SKM-1 treated with dmso at 0.1 percent for 144 hours (cell line): ENCODE measurements around the gene ABHD17B.
"Not testable (repeated sequence)": the region's sequence is repeated elsewhere in the genome, so short reads cannot be mapped to it uniquely, and the experiment has no call there.

ENCODE experiments used
- DNase-seq: peaks from one replicate; lab custom pipeline; 2025; ENCODE audit not compliant: unreplicated experiment; lab: John Stamatoyannopoulos, UW

The ABHD17B gene

GRCh38 chr9:71911061-71911907 lies at the start of gene ABHD17B, which contains the start of gene C9orf85:
ABHD17B (minus strand) TSS chr9:71911193; CDS start chr9:71875080, 36,113 bp downstream.
C9orf85 (plus strand) TSS chr9:71911639; CDS start chr9:71911735, 96 bp downstream.
- peak; percentile 94 for DNase-seq

- DNase-seq: no peak
Measured at GRCh38 chr9:71955300-71955915, 44.4 kb upstream of the ABHD17B start.

DNA sequence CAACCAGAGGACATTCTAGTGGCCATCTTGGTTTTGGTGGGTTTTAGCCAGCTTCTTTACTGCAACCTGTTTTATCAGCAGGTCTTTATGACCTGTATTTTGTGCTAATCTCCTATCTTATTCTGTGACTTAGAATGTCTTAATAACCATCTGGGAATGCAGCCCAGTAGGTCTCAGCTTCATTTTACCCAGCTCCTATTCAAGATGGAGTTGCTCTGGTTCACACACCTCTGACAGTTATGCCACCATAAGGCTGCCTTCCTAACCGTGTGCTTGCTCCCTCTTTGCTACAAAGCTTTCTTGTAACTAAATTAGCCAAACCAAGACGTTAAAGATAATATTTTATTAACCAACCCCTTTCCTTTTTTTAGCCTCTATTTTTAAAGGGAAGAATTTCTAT lies 43.7 kb upstream of the ABHD17B start:
- DNase-seq: not testable (repeated sequence)

GRCh38 chr9:71944754-71945375 lies 33.9 kb upstream of the ABHD17B start:
- DNase-seq: no peak

GRCh38 chr9:71941998-71942567 lies 31.1 kb upstream of the ABHD17B start:
- no peak for DNase-seq

DNA sequence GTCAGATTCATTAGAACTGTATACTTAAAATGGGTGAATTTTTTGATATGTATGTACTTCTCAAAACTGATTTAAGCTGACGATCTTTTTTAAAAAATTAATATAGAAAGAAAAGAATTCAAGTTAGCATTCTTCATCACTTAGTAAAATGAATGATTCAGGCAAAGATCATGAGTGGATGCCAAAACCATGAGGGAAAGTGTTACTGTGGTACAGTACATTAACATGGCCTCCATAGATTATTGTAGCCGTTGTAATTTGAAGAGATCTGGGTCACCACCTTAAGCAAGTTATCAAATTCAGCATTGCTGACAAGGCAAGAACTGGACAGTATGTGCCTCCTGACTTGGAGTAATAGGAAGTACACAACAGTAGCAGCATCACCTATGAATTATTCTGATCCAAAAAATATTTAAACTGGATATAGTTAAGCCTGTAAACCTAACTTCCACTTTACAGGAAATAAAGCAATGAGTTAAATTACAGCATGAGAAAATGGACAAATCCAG lies 30.1 kb upstream of the ABHD17B start:
- no peak for DNase-seq

- no peak for DNase-seq
Measured at GRCh38 chr9:71937898-71938297, 26.9 kb upstream of the ABHD17B start.

DNA sequence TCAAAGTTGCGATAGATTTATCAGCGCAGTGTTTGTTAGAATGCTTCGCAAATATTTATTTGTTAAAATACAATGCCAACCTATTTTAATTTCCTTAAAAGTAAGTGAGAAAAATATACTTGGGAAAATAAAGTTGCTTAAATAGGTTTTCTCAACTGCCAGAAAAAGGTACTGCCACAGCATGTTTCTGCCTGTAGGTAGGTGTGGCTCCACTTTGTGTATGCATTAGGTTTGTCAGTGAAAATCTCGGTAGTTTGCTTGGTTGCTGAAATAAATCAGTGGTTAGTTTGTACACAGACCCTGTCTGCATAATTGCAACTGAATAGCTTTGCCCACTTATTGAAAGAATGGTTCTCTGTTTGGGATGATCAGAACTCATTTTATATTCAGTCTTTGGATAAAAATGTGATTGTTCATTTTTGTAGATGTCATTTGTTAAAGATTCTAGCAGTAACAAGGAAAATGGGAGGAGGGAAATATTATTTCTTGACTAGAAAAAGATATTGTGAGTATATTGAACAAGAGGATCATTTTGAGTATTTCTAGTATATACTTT lies 26.2 kb upstream of the ABHD17B start:
- DNase-seq: no peak

DNA sequence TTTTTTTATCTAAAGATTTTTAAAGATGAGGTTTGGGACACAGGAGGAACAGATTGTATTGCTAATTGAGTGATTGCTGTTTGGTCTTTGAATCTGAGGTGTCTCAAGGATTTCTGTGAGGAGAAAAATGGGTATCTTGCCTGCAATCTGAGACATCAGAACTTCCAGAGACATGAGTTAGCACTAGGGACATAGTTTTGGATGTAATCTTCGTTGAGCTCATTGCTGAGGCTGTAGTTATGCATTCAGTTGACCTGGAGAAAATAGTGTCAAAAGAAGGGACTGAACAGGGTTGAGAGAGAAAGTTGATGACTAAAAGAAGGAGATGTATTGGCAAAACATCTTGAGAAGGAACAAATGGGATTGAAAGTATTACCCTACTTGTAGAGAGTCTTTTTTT lies 25.1 kb upstream of the ABHD17B start:
- no peak for DNase-seq

GRCh38 chr9:71931166-71931565 lies 20.2 kb upstream of the ABHD17B start:
- DNase-seq: no peak

DNA sequence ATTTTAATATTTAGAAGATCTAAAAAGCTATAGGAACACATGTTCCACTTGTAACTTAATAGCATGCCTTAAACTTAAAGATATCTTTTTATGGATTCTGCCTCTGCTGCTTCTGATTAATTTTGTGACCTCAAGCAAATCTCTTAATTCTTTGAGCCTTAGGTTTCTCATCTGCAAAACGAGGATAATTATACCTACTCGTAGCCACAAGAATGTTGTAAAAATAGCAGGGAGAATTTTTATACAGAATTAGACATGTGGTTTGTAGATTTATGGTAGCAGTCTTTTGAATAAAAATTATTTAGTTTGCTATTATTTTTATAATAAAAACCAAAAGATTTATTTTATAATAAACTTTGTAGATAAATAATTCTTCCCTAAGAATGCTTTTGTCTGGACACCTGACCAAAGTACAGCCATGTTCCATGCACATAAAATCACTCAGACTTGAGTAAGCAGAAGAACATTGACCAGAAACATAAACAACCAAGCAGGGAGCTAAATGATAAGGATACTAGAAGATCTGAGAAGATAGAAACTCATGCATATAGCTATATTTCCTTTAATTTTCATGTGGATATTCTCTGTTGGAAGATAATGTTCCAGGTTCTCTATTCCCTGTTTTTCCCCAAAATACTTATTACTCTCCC lies 18.9 kb upstream of the ABHD17B start:
- no peak for DNase-seq

- DNase-seq: no peak
Measured at GRCh38 chr9:71929223-71929622, 18.2 kb upstream of the ABHD17B start.

- no peak for DNase-seq
Measured at GRCh38 chr9:71928806-71929205, 17.8 kb upstream of the ABHD17B start.

DNA sequence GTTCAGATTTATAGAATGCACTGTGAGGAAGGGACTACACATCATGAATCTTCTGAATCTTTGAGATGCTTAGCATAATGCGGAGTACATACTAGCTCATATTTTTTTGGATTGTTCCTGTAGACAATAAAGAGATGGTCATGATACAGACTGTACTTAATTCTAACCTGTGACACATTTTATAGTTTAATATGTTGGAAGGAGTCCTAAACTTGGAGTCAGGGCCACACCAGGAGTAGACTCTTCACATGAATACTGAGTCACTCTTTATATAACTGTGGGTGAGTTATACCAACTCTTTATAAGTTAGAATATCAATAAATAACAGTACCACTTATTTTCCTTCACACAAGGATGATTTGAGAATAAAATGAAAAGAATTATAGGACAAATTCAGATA lies 17.4 kb upstream of the ABHD17B start:
- DNase-seq: no peak

GRCh38 chr9:71925834-71926233 lies 14.8 kb upstream of the ABHD17B start:
- DNase-seq: no peak

DNA sequence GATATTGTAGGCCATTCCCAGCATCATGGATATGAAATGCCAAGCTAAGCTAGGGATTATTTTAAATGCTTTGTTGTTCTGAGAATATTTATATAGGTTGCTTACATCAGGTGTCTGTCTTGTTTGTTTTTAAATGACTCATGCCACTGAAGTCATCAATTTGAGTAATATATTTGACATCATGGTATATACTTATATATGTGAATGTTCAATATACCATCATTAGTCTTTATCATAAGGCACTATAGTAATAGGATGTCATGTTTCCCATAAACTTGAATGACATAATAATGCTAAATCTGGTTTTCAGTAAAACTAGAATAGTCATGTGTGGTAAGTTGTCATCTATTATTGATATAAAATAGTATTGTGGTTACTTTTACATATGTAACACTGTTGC lies 13.6 kb upstream of the ABHD17B start:
- DNase-seq: no peak

DNA sequence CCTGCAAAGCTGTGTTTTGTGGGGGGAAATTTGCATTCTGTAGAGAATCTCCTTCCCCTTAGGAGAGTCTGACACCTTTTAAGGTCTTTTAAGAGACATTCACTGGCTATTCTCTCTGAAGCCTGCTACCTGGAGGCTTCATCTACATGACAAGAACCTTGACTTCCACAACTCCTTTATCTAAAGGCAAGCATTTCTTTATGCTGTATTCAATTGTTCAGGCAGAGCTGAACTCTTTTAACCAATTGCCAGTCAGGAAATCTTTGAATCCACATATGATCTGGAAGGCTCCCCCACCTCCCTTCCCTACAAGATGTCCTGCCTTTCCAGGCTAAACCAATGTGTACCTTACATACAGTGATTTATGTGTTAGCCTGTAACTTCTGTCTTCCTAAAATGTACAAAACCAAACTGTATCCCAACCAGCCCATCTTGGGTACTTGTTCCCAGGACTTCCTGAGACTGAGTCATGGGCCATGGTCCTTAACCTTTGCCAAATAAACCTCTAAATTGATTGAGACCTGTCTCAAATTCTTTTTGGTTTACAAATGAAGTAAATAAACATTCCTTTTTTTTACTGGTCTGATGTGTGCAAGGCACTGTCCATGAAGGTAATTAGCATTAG lies 10.3 kb upstream of the ABHD17B start:
- DNase-seq: no peak

- DNase-seq: no peak
Measured at GRCh38 chr9:71920456-71921189, 9.6 kb upstream of the ABHD17B start.

DNA sequence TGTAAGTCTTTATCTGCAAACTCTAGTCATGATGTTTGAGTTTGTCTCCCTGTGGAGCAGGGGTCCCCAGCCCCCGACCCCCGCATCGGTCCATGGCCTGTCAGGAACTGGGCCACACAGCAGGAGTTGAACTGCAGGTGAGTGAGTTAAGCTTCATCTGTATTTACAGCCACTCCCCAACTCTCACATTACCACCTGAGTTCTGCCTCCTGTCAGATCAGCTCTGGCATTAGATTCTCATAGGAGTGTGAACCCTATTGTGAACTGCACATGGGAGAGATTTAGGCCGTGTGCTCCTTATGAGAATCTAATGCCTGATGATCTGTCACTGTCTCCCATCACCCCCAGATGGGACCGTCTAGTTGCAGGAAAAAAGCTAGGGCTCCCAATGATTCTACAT lies 7.4 kb upstream of the ABHD17B start:
- DNase-seq: no peak
